ENCODE results near the gene ZCWPW1. TPM values are rescaled to one million over a fixed set of nuclear protein-coding genes. Genes with fewer than 3 reads are reported as not detected.

The ZCWPW1 gene
- polyA plus RNA-seq, 1 of the 3 experiments (the other 2 are of a cell fraction): 4.1 TPM

DNA sequence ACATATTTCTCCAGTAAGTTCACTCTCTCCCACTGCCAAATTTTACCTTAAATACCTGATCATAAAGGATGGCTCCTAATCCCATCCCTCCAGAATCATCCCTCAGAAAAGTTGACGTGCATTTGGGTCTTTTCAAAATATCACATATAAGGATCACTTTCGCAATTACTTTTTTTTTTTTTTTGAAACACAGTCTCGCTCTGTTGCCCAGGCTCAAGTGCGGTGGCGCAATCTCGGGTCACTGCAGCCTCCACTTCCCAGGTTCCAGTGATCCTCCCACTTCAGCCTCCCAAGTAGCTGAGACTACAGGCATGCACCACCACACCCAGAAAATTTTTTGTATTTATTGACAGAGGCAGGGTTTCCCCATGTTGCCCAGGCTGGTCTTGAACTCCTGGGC, 17.4 kb downstream of the ZCWPW1 start:
- Histone ChIP-seq H3F3A (replicated peaks; ENCODE audit: insufficient read depth) (no peaks in the 10 kb centered on the region), H3K27me3 (ENCODE audit: insufficient read depth) (no peaks in the 10 kb centered on the region), H3K4me3 (ENCODE audit: low read depth in 2 of 2, low read length in 1 of 2) (no peak overlapping the region), H4K20me1 (ENCODE audit: insufficient read depth) (no peaks in the 10 kb centered on the region), H3K9ac (no peak overlapping the region), H3K9me3 (no peaks in the 10 kb centered on the region), H3K4me2 (no peak overlapping the region), H3K27ac (ENCODE audit: low read depth in 2 of 2, low read length in 1 of 2) (no peak overlapping the region), H3K79me2 (ENCODE audit: insufficient read depth) (no peaks in the 10 kb centered on the region), H3K4me1 (ENCODE audit: control insufficient read depth in 1 of 2, insufficient read depth in 2 of 2, low read depth in 1 of 2, low read length in 1 of 2) (no peaks in the 10 kb centered on the region), H2AFZ (ENCODE audit: low read depth) (no peak overlapping the region), H3K9me2 (no peaks in the 10 kb centered on the region), H3K36me3 (replicated peaks in 1 of 2; ENCODE audit: control insufficient read depth in 1 of 2, insufficient read depth in 2 of 2, low read length in 1 of 2) (no peaks in the 10 kb centered on the region)
- CTCF ChIA-PET: interaction anchor here (1.3 kb wide), 1 partner anchor 72 kb away, joined by 4 read pairs; no protein-coding TSS in a partner anchor
- no peak for DNase-seq
- WGBS (ENCODE audit: low lambda C conversion rate): 78% methylated on average over 6 of the region's 6 CpGs
- no peak for TF ChIP-seq EP300 (IDR thresholded peaks at IDR 0.05; ENCODE audit: borderline replicate concordance in 1 of 2, low read depth in 1 of 2, low read length in 1 of 2)
- TF ChIP-seq YY1 (IDR thresholded peaks at IDR 0.05; ENCODE audit: low read depth): no peak
- no peak for TF ChIP-seq MEF2A (IDR thresholded peaks at IDR 0.05; ENCODE audit: borderline replicate concordance, low read depth)
- TF ChIP-seq CHD2 (IDR thresholded peaks at IDR 0.05; ENCODE audit: low read length, partially characterized antibody): no peak
- no peak for TF ChIP-seq USF2 (IDR thresholded peaks at IDR 0.05; ENCODE audit: borderline replicate concordance, low read depth, low read length)
- TF ChIP-seq FOSL2 (IDR thresholded peaks at IDR 0.05; ENCODE audit: borderline replicate concordance, low read depth): no peak
- TF ChIP-seq FOXJ3 (CRISPR knock-in tag; IDR thresholded peaks at IDR 0.05): no peak
- TF ChIP-seq, protein P1, sequence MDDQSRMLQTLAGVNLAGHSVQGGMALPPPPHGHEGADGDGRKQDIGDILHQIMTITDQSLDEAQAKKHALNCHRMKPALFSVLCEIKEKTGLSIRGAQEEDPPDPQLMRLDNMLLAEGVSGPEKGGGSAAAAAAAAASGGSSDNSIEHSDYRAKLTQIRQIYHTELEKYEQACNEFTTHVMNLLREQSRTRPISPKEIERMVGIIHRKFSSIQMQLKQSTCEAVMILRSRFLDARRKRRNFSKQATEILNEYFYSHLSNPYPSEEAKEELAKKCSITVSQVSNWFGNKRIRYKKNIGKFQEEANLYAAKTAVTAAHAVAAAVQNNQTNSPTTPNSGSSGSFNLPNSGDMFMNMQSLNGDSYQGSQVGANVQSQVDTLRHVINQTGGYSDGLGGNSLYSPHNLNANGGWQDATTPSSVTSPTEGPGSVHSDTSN (IDR thresholded peaks at IDR 0.05): no peak
- no peak for TF ChIP-seq CTCF (IDR thresholded peaks at IDR 0.05)
- TF ChIP-seq NFIC (IDR thresholded peaks at IDR 0.05; ENCODE audit: borderline replicate concordance): no peak
- TF ChIP-seq REST (IDR thresholded peaks at IDR 0.05; ENCODE audit: low read depth, low read length): no peak
- TF ChIP-seq USF1 (IDR thresholded peaks at IDR 0.05; ENCODE audit: borderline replicate concordance, low read depth): no peak
- TF ChIP-seq GATA2 (CRISPR knock-in tag; IDR thresholded peaks at IDR 0.05): no peak
- no peak for TF ChIP-seq ZBTB33 (IDR thresholded peaks at IDR 0.05; ENCODE audit: borderline replicate concordance, low read depth)
- TF ChIP-seq TAF1 (IDR thresholded peaks at IDR 0.05; ENCODE audit: borderline replicate concordance, low read depth, low read length): no peak
- TF ChIP-seq RCOR1 (IDR thresholded peaks at IDR 0.05; ENCODE audit: low read length): no peak
- no peak for TF ChIP-seq NRF1 (IDR thresholded peaks at IDR 0.05; ENCODE audit: low read depth, low read length)
- no peak for TF ChIP-seq POLR2AphosphoS5 (IDR thresholded peaks at IDR 0.05; ENCODE audit: low read depth, low read length)
- POLR2A ChIA-PET: no interaction called here

Measured in SK-N-SH (cell line).